Fibroblast of skin of left biceps (primary cell): ENCODE data around the gene OR8B8.
"Not testable (repeated sequence)": the region's sequence is repeated elsewhere in the genome, so short reads cannot be mapped to it uniquely, and the experiment has no call there.

Experiments
- DNase-seq, 2 experiments: peaks; one replicate each; pipeline ENCODE4 v3.0.0-alpha.2; 2013; ENCODE audit warnings: low read depth in 2 of 2

The OR8B8 gene

GRCh38 chr11:124441519-124441918 is 4.0 kb downstream of the OR8B8 start:
- no peak for DNase-seq

GRCh38 chr11:124441081-124441480 is 4.4 kb downstream of the OR8B8 start:
- DNase-seq, result no peak

- DNase-seq, result no peak
These were observed 4.9 kb downstream of the OR8B8 start for GRCh38 chr11:124440608-124441007.

- DNase-seq, result no peak
These were observed 10.8 kb downstream of the OR8B8 start for GRCh38 chr11:124434699-124435098.

GRCh38 chr11:124429599-124429998 is 15.9 kb downstream of the OR8B8 start:
- no peak for DNase-seq

GRCh38 chr11:124424384-124424921 is 21.0 kb downstream of the OR8B8 start, which contains the start of gene OR8B4:
Gene OR8B4 (minus strand): TSS chr11:124424871. CDS start chr11:124424871, 0 bp downstream.
- no peak for DNase-seq

GRCh38 chr11:124421043-124421442 is 24.5 kb downstream of the OR8B8 start:
- no peak for DNase-seq

GRCh38 chr11:124415356-124415923 is 30.1 kb downstream of the OR8B8 start:
- peak in 1 of 2 experiments; percentile 8 for DNase-seq

GRCh38 chr11:124409906-124410305 is 35.6 kb downstream of the OR8B8 start:
- no peak for DNase-seq

- DNase-seq, result no peak
These were observed 39.9 kb downstream of the OR8B8 start for GRCh38 chr11:124405581-124405980.

- DNase-seq, result not testable (repeated sequence)
These were observed 42.3 kb downstream of the OR8B8 start for GRCh38 chr11:124403186-124403585.

GRCh38 chr11:124402326-124402922 is 43.1 kb downstream of the OR8B8 start:
- DNase-seq, result peak; percentile 36 to 48

- DNase-seq, result no peak
These were observed 46.6 kb downstream of the OR8B8 start, which contains the start of gene OR8B3 for GRCh38 chr11:124398924-124399323. Gene OR8B3 (minus strand): TSS chr11:124399024. CDS start chr11:124397351, 1,673 bp downstream.

GRCh38 chr11:124396847-124397246 is 48.6 kb downstream of the OR8B8 start:
- DNase-seq, result not testable (repeated sequence)

- DNase-seq, result no peak
These were observed 51.1 kb downstream of the OR8B8 start for GRCh38 chr11:124394408-124394807.
